ENCODE results near the gene FAM135A.

The FAM135A gene

DNA sequence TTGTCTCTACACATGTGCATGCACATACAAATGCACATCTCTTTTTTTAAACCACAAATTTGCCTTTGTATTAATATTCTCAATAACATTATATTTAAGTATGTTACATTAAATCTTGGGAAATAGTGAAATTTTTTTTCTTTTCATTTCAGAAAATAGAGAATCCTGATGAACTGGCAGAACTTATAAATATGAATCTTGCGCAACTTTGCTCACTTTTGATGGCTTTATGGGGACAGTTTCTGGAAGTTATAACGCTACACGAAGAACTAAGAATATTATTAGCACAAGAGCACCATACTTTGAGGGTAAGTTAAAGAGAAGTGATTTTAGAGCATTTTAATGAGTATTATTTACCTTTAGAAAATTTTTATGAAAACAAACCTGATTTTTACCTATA, 89.2 kb downstream of the FAM135A start:
- no peaks in the 10 kb centered on the region for H3K27me3 ChIP-seq (ENCODE audit: control insufficient read depth, insufficient read depth, low read length, poor library complexity, severe bottlenecking)
- no peaks in the 10 kb centered on the region for H3K4me1 ChIP-seq (ENCODE audit: control insufficient read depth, insufficient read depth, low read length)
- H3K4me3 ChIP-seq (ENCODE audit: insufficient read depth, low read depth, low read length): no peak overlapping the region
- H3K27ac ChIP-seq (ENCODE audit: insufficient read depth, low read depth, low read length, poor library complexity, severe bottlenecking): no peak overlapping the region
- H3K9me3 ChIP-seq (ENCODE audit: control insufficient read depth, low read length): peaks cover 2% of the 10 kb centered on the region
- peaks cover 28% of the 10 kb centered on the region for H3K36me3 ChIP-seq (ENCODE audit: control insufficient read depth, insufficient read depth, low read length)
- WGBS, 2 experiments: 95 to 100% methylated on average over 1 to 3 of the region's 3 CpGs

DNA sequence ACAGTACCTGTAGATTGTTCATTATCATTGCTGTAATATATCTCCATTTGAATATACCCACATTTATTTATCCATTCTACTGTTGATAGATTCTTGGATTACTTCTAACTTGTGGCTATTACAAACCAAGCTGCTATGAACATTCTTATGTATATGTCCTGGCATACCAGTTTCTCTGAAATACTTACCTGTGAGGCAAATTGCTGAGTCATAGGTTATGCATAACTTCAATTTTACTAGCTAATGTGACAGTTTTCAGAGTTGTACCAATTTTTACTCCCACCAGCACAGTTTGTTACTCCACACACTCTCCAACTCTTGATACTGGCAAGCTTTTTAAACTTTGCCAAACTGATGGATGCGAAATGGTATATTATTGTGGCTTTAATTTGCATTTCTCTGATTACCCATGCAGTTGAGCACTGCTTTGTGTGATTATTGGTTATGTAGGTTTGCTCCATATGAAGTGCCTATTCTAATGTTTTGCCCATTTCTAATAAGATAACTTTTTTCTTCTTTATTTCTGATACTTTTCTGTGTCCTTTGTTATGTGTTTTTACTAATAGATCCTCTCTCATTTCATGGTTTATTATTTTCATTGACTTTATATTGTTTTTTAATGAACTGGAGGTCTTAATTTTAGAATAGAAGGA, 90.6 kb downstream of the FAM135A start:
- WGBS, 2 experiments: 91 to 100% methylated on average over 1 of the region's 1 CpG
- H3K9me3 ChIP-seq (ENCODE audit: control insufficient read depth, low read length): peaks cover 2% of the 10 kb centered on the region
- no peak overlapping the region for H3K27ac ChIP-seq (ENCODE audit: insufficient read depth, low read depth, low read length, poor library complexity, severe bottlenecking)
- no peak overlapping the region for H3K4me3 ChIP-seq (ENCODE audit: insufficient read depth, low read depth, low read length)
- H3K4me1 ChIP-seq (ENCODE audit: control insufficient read depth, insufficient read depth, low read length): no peaks in the 10 kb centered on the region
- H3K36me3 ChIP-seq (ENCODE audit: control insufficient read depth, insufficient read depth, low read length): peaks cover 28% of the 10 kb centered on the region
- H3K27me3 ChIP-seq (ENCODE audit: control insufficient read depth, insufficient read depth, low read length, poor library complexity, severe bottlenecking): no peaks in the 10 kb centered on the region

DNA sequence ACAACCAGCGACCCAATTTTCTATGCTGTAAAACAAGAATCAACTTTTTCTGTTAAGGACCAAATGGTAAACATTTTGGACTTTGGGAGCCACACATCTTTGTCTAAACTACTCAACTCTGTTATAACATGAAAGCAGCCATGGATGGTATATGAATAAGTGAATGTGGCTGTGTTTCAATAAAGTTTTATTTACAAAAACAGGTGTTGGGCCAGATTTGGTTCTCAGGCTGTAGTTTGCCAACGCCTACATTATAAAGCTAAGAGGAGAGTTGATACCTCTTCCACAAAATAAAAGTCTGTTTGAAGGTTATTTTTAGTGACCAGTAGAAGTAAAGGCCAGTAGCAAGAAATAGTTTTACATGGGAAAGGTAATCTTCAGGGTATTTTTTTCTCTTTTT, 93.0 kb downstream of the FAM135A start:
- no peak overlapping the region for H3K27ac ChIP-seq (ENCODE audit: insufficient read depth, low read depth, low read length, poor library complexity, severe bottlenecking)
- 91 to 100% methylated on average over 2 of the region's 2 CpGs for WGBS, 2 experiments
- no peaks in the 10 kb centered on the region for H3K4me1 ChIP-seq (ENCODE audit: control insufficient read depth, insufficient read depth, low read length)
- peaks cover 25% of the 10 kb centered on the region for H3K36me3 ChIP-seq (ENCODE audit: control insufficient read depth, insufficient read depth, low read length)
- no peak overlapping the region for H3K4me3 ChIP-seq (ENCODE audit: insufficient read depth, low read depth, low read length)
- H3K27me3 ChIP-seq (ENCODE audit: control insufficient read depth, insufficient read depth, low read length, poor library complexity, severe bottlenecking): no peaks in the 10 kb centered on the region
- H3K9me3 ChIP-seq (ENCODE audit: control insufficient read depth, low read length): peaks cover 2% of the 10 kb centered on the region

DNA sequence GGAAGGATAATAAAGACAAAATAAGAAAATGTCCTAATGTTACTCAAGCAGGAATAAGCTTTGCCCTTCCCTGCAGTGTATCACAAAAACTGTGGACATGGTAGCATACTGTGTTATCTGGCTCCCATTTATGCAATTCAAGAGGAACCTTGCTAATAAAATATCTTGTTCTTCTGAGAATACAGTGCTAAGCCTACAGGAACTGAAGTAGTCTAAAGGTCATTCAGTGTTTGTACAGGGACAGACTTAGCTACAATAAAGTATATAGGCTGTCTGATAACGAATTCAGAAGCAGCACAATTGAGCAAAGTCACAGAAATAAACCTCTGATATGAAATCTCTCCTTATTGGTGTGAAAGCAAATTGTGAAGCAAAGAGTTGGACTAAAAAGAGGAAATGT, 93.9 kb downstream of the FAM135A start:
- no peaks in the 10 kb centered on the region for H3K4me1 ChIP-seq (ENCODE audit: control insufficient read depth, insufficient read depth, low read length)
- H3K36me3 ChIP-seq (ENCODE audit: control insufficient read depth, insufficient read depth, low read length): peaks cover 24% of the 10 kb centered on the region
- peaks cover 2% of the 10 kb centered on the region for H3K9me3 ChIP-seq (ENCODE audit: control insufficient read depth, low read length)
- no peaks in the 10 kb centered on the region for H3K27me3 ChIP-seq (ENCODE audit: control insufficient read depth, insufficient read depth, low read length, poor library complexity, severe bottlenecking)
- H3K4me3 ChIP-seq (ENCODE audit: insufficient read depth, low read depth, low read length): no peak overlapping the region
- WGBS, 2 experiments: 93 to 100% methylated on average over 1 of the region's 1 CpG
- H3K27ac ChIP-seq (ENCODE audit: insufficient read depth, low read depth, low read length, poor library complexity, severe bottlenecking): no peak overlapping the region

DNA sequence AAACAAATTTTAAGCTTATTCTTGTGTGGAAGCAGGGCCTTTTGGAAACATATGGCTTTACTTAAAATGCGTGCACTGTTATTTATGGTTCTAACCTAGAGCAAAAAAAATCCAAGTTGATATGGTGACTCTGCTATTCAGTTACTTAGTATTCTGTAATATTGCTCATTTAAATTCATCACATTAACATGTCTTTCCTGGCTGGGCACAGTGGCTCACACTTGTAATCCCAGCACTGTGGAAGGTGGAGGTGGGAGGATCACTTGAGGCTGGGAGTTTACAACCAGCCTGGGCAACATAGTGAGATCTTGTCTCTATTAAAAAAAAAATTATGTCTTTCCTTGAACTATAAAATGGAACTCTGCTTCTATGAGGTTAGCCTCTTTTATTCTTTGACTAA, 95.6 kb downstream of the FAM135A start:
- no peaks in the 10 kb centered on the region for H3K27me3 ChIP-seq (ENCODE audit: control insufficient read depth, insufficient read depth, low read length, poor library complexity, severe bottlenecking)
- WGBS, 2 experiments: 92 to 100% methylated on average over 1 of the region's 1 CpG
- no peak overlapping the region for H3K4me3 ChIP-seq (ENCODE audit: insufficient read depth, low read depth, low read length)
- peaks cover 7% of the 10 kb centered on the region for H3K36me3 ChIP-seq (ENCODE audit: control insufficient read depth, insufficient read depth, low read length)
- no peak overlapping the region for H3K27ac ChIP-seq (ENCODE audit: insufficient read depth, low read depth, low read length, poor library complexity, severe bottlenecking)
- H3K4me1 ChIP-seq (ENCODE audit: control insufficient read depth, insufficient read depth, low read length): no peaks in the 10 kb centered on the region
- H3K9me3 ChIP-seq (ENCODE audit: control insufficient read depth, low read length): no peaks in the 10 kb centered on the region

DNA sequence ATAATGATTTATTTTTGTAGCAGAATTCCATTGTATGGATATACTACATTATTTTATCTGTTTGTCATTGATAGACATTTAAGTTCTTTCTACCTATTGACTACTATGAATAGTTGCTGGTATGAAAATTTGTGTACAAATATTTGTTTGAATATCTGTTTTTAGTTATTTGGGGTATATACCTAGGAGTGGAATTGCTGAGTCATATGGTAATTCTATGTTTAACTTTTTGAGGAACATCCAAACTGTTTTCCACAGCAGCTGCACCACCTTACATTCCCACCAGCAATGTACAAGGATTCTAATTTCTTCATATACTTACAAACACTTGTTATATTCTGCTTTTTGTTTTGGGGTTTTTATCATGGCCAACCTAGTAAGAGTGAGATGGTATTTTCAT, 97.3 kb downstream of the FAM135A start:
- Histone ChIP-seq H3K4me3 (ENCODE audit: insufficient read depth, low read depth, low read length) (no peak overlapping the region), H3K36me3 (ENCODE audit: control insufficient read depth, insufficient read depth, low read length) (peaks cover 5% of the 10 kb centered on the region), H3K9me3 (ENCODE audit: control insufficient read depth, low read length) (no peaks in the 10 kb centered on the region), H3K4me1 (ENCODE audit: control insufficient read depth, insufficient read depth, low read length) (no peaks in the 10 kb centered on the region), H3K27me3 (ENCODE audit: control insufficient read depth, insufficient read depth, low read length, poor library complexity, severe bottlenecking) (no peaks in the 10 kb centered on the region), H3K27ac (ENCODE audit: insufficient read depth, low read depth, low read length, poor library complexity, severe bottlenecking) (no peak overlapping the region)

DNA sequence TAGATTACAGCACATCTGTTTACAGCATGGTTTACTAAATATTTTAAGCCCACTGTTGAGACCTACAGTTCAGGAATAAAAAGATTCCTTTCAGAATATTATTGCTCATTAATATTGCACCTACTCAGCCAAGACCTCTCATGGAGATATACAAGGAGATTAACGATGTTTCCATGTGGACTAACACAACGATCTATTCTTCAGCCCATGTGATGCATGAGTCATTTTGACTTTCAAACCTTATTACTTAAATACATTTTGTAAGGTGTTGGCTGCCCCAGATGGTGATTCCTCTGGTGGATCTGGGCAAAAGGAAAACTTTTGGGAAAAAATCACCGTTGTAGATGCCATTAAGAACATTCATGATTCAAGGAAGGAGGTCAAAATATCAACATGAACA, 105.4 kb downstream of the FAM135A start:
- no peaks in the 10 kb centered on the region for H3K27me3 ChIP-seq (ENCODE audit: control insufficient read depth, insufficient read depth, low read length, poor library complexity, severe bottlenecking)
- peaks cover 5% of the 10 kb centered on the region for H3K36me3 ChIP-seq (ENCODE audit: control insufficient read depth, insufficient read depth, low read length)
- 90 to 95% methylated on average over 3 of the region's 3 CpGs for WGBS, 2 experiments
- no peak overlapping the region for H3K27ac ChIP-seq (ENCODE audit: insufficient read depth, low read depth, low read length, poor library complexity, severe bottlenecking)
- no peaks in the 10 kb centered on the region for H3K9me3 ChIP-seq (ENCODE audit: control insufficient read depth, low read length)
- H3K4me1 ChIP-seq (ENCODE audit: control insufficient read depth, insufficient read depth, low read length): no peaks in the 10 kb centered on the region
- H3K4me3 ChIP-seq (ENCODE audit: insufficient read depth, low read depth, low read length): no peak overlapping the region

DNA sequence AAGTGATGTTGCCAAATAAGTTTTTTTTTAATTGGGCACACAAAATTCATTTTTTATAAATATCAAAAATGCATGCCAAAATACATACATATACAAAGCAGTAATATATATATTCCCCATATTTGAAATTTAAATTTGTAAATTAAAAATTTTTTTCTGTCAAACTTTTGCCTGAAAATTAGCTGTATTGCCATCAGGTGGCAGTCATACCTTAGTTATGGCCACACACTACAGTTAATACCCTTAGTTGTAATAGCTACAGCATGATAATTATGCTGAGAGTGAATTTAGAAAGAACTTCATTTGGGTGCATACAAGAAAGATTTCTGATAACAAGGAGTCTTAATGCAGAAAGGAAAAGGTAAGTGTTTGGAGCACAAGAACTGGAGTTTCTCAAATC, 107.3 kb downstream of the FAM135A start:
- Histone ChIP-seq H3K27me3 (ENCODE audit: control insufficient read depth, insufficient read depth, low read length, poor library complexity, severe bottlenecking) (no peaks in the 10 kb centered on the region), H3K27ac (ENCODE audit: insufficient read depth, low read depth, low read length, poor library complexity, severe bottlenecking) (no peak overlapping the region), H3K9me3 (ENCODE audit: control insufficient read depth, low read length) (no peaks in the 10 kb centered on the region), H3K4me3 (ENCODE audit: insufficient read depth, low read depth, low read length) (no peak overlapping the region), H3K4me1 (ENCODE audit: control insufficient read depth, insufficient read depth, low read length) (no peaks in the 10 kb centered on the region), H3K36me3 (ENCODE audit: control insufficient read depth, insufficient read depth, low read length) (peaks cover 6% of the 10 kb centered on the region)

DNA sequence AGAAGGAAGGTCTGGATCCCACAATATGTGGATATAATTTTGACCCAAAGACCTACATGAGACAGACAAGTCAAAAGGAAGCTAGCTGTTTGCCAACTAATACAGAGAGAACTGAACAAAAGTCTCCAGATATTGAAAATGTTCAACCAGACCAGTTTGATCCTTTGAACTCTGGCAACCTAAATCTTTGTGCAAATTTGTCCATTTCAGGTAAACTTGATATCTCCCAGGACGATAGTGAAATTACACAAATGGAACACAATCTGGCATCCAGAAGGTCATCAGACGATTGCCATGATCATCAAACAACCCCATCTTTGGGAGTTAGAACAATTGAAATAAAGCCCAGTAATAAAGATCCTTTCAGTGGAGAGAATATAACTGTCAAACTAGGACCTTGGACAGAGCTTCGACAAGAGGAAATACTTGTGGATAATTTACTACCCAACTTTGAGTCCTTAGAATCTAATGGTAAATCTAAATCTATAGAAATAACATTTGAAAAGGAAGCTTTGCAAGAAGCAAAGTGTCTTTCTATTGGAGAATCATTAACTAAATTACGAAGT, 111.5 kb downstream of the FAM135A start:
- WGBS, 2 experiments: 87 to 95% methylated on average over 3 to 4 of the region's 4 CpGs
- no peak overlapping the region for H3K4me3 ChIP-seq (ENCODE audit: insufficient read depth, low read depth, low read length)
- no peaks in the 10 kb centered on the region for H3K4me1 ChIP-seq (ENCODE audit: control insufficient read depth, insufficient read depth, low read length)
- no peaks in the 10 kb centered on the region for H3K9me3 ChIP-seq (ENCODE audit: control insufficient read depth, low read length)
- H3K36me3 ChIP-seq (ENCODE audit: control insufficient read depth, insufficient read depth, low read length): peaks cover 6% of the 10 kb centered on the region
- H3K27me3 ChIP-seq (ENCODE audit: control insufficient read depth, insufficient read depth, low read length, poor library complexity, severe bottlenecking): no peaks in the 10 kb centered on the region
- H3K27ac ChIP-seq (ENCODE audit: insufficient read depth, low read depth, low read length, poor library complexity, severe bottlenecking): no peak overlapping the region

DNA sequence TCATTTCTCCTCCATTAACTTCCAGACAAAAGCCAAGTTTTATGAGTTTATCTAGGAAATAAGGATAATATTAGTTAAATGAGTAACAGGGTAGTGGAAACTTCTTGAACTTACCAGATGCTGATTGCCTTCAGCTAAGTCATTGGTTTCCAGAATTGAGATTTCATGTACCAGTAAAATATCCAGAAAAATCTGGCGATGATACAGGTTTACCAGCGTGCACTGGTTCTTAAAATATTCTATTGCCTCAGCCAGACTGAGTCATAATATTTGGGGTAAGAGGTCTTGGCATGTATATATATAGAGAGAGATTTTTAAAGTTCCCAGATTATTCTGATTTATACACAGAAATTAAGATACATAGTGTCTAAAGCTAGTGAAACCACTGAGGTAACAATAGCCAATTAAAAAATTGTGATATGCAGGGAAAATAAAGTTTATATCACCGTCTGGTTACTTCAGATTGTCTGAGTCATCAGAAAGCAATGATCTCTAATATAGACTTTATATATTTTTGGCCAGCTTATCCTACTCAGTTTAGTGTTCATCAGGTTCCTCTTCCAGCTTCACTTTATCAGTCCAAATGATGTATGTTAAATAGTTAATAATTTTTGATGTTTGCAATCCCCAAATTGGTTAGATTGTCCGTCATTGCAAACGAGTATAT, 113.9 kb downstream of the FAM135A start:
- no peaks in the 10 kb centered on the region for H3K27me3 ChIP-seq (ENCODE audit: control insufficient read depth, insufficient read depth, low read length, poor library complexity, severe bottlenecking)
- H3K36me3 ChIP-seq (ENCODE audit: control insufficient read depth, insufficient read depth, low read length): peaks cover 6% of the 10 kb centered on the region
- no peaks in the 10 kb centered on the region for H3K4me1 ChIP-seq (ENCODE audit: control insufficient read depth, insufficient read depth, low read length)
- H3K9me3 ChIP-seq (ENCODE audit: control insufficient read depth, low read length): no peaks in the 10 kb centered on the region
- H3K4me3 ChIP-seq (ENCODE audit: insufficient read depth, low read depth, low read length): no peak overlapping the region
- 93 to 94% methylated on average over 4 to 5 of the region's 5 CpGs for whole genome bisulfite sequencing, 2 experiments
- H3K27ac ChIP-seq (ENCODE audit: insufficient read depth, low read depth, low read length, poor library complexity, severe bottlenecking): no peak overlapping the region
